CD4-positive, alpha-beta T cell (primary cell): ENCODE data around the gene SLC22A14. TPM values are rescaled to one million over a fixed set of nuclear protein-coding genes. Genes with fewer than 3 reads are reported as not detected.

ENCODE experiments used
- ATAC-seq: fragments of 200-7000 bp; cut with Tn5 transposase; one replicate; pipeline ENCODE4 v1.10.0; 2022; ENCODE audit warnings: mild to moderate bottlenecking; ENCODE audit not compliant: poor library complexity
- CTCF ChIA-PET: fragments of 350-600 bp; sonication (Branson Sonifier 250); formaldehyde crosslinking; loops from one replicate; lab custom pipeline; 2021; ENCODE audit warnings: antibody characterized with exemption, inconsistent platforms; lab: Charles Lee
- POLR2A ChIA-PET: fragments of 350-600 bp; sonication (Branson Sonifier 250); formaldehyde crosslinking; loops from one replicate; lab custom pipeline; 2021; ENCODE audit warnings: antibody characterized with exemption, inconsistent platforms; lab: Charles Lee
- DNase-seq, 14 experiments: peaks; one replicate each; pipeline ENCODE4 v3.0.0-alpha.2; 2013 to 2020; ENCODE audit warnings: mixed read lengths in 2 of 14
- H3K27ac ChIP-seq, 2 donors: one replicate each; pipeline versions ENCODE4 v1.5.1 to v1.7.0; 2013; ENCODE audit warnings: low read length in 2 of 2, low read depth in 1 of 2, mild to moderate bottlenecking in 1 of 2
- H3K27me3 ChIP-seq, 2 experiments: 1 replicate in 1 of 2; 2 replicates in 1 of 2; pipeline versions ENCODE4 v1.6.1 to v1.7.0; 2013; ENCODE audit warnings: low read length in 2 of 2, control low read depth in 1 of 2, mild to moderate bottlenecking in 1 of 2, moderate library complexity in 1 of 2; ENCODE audit not compliant: insufficient read depth in 2 of 2, control insufficient read depth in 1 of 2
- H3K36me3 ChIP-seq: one replicate; pipeline ENCODE4 v1.6.1; 2013; ENCODE audit warnings: low read length, control low read depth; ENCODE audit not compliant: insufficient read depth
- H3K4me1 ChIP-seq: one replicate; pipeline ENCODE4 v1.6.1; 2013; ENCODE audit warnings: low read length, control low read depth; ENCODE audit not compliant: insufficient read depth
- H3K4me3 ChIP-seq: one replicate; pipeline ENCODE4 v1.5.1; 2013; ENCODE audit warnings: mild to moderate bottlenecking, low read length, moderate library complexity
- H3K9me3 ChIP-seq, 2 experiments: 1 replicate in 1 of 2; 2 replicates in 1 of 2; pipeline versions ENCODE4 v1.6.1 to v1.7.0; 2013; ENCODE audit warnings: low read length in 2 of 2, mild to moderate bottlenecking in 2 of 2, control low read depth in 1 of 2, moderate library complexity in 1 of 2; ENCODE audit not compliant: control insufficient read depth in 1 of 2, insufficient read depth in 1 of 2
- H3K27ac Mint-ChIP-seq: one replicate; pipeline ENCODE4 v1.8.0; 2020; ENCODE audit warnings: mixed read lengths
- H3K27me3 Mint-ChIP-seq: one replicate; pipeline ENCODE4 v1.8.0; 2021; ENCODE audit warnings: mixed read lengths
- H3K36me3 Mint-ChIP-seq: one replicate; pipeline ENCODE4 v1.8.0; 2021; ENCODE audit warnings: low read depth, mixed read lengths
- H3K4me1 Mint-ChIP-seq: one replicate; pipeline ENCODE4 v1.8.0; 2021; ENCODE audit warnings: low read depth, mixed read lengths
- H3K4me3 Mint-ChIP-seq: one replicate; pipeline ENCODE4 v1.8.0; 2020; ENCODE audit warnings: mild to moderate bottlenecking, mixed read lengths
- H3K9me3 Mint-ChIP-seq: one replicate; pipeline ENCODE4 v1.8.0; 2020; ENCODE audit warnings: mixed read lengths
- CTCF ChIP-seq: fragments of 200-600 bp; IDR thresholded peaks from one replicate; pipeline ENCODE4 v1.8.0; 2022; ENCODE audit warnings: antibody characterized with exemption, mild to moderate bottlenecking
- intact Hi-C, 2 experiments: fragments of 100-400 bp; cut with DNase I in 1 of 2; cut with micrococcal nuclease in 1 of 2; formaldehyde crosslinking; loops; one replicate each; pipeline versions ENCODE4 v1.15.1 to v1.9.0; 2023 to 2025; cut with DNase I, micrococcal nuclease
- total RNA-seq, 174 experiments: library from RNA in 2 of 174; stranded (reverse) in 2 of 174; gene quantifications; one replicate each; pipeline ENCODE4 v1.2.3 and lab custom pipeline; 2021 to 2026

SLC22A14 gene
- total RNA-seq, 2 experiments from 2014 or later, result 0.11 TPM; not detected in 1

GRCh38 chr3:38247366-38248035, 34.6 kb upstream of the SLC22A14 start:
- POLR2A ChIA-PET, result interaction anchor here (1.0 kb wide), 1 partner anchor 31 kb away, joined by 3 read pairs; no protein-coding TSS in a partner anchor
- ATAC-seq, result no peak
- DNase-seq, result no peak
- CTCF ChIA-PET, result interaction anchor here (1.4 kb wide), 1 partner anchor 13 kb away, joined by 3 read pairs; no protein-coding TSS in a partner anchor
- Histone ChIP-seq H3K9me3 (no peaks in the 10 kb centered on the region), H3K4me1 (no peaks in the 10 kb centered on the region), H3K27ac (no peak overlapping the region), H3K27me3 (no peaks in the 10 kb centered on the region), H3K36me3 (peaks cover 68% of the 10 kb centered on the region), H3K4me3 (no peak overlapping the region)
- Mint-ChIP-seq H3K4me1 (no peaks in the 10 kb centered on the region), H3K9me3 (no peaks in the 10 kb centered on the region), H3K36me3 (peaks cover 89% of the 10 kb centered on the region), H3K27ac (no peak overlapping the region), H3K27me3 (no peaks in the 10 kb centered on the region), H3K4me3 (no peak overlapping the region)
- no peak for TF ChIP-seq CTCF
- intact Hi-C loops, result loop anchor here in 1 of 2 experiments (5.0 kb wide), 1 partner anchor 110 kb away; the partner anchor contains the start of genes ACAA1 and MYD88

GRCh38 chr3:38250198-38250597, 31.9 kb upstream of the SLC22A14 start:
- H3K4me1 ChIP-seq, result no peaks in the 10 kb centered on the region
- DNase-seq (no peak), ATAC-seq (no peak)
- peaks cover 95% of the 10 kb centered on the region for H3K36me3 Mint-ChIP-seq
- H3K9me3 Mint-ChIP-seq, result no peaks in the 10 kb centered on the region
- intact Hi-C loops, result no loop called here
- H3K27ac ChIP-seq, result no peak overlapping the region
- H3K4me3 Mint-ChIP-seq, result no peak overlapping the region
- ChIA-PET CTCF (no interaction called here), POLR2A (no interaction called here)
- no peak for TF ChIP-seq CTCF
- no peaks in the 10 kb centered on the region for H3K4me1 Mint-ChIP-seq
- H3K27me3 ChIP-seq, result no peaks in the 10 kb centered on the region
- no peak overlapping the region for H3K4me3 ChIP-seq
- no peak overlapping the region for H3K27ac Mint-ChIP-seq
- H3K27me3 Mint-ChIP-seq, result no peaks in the 10 kb centered on the region
- H3K9me3 ChIP-seq, result no peaks in the 10 kb centered on the region
- H3K36me3 ChIP-seq, result peaks cover 82% of the 10 kb centered on the region

- no peak overlapping the region for H3K27ac Mint-ChIP-seq
Measured at GRCh38 chr3:38251197-38251596, 30.9 kb upstream of the SLC22A14 start.

More at GRCh38 chr3:38251197-38251596, 30.9 kb upstream of the SLC22A14 start:
- H3K27ac ChIP-seq, result no peak overlapping the region
- no peaks in the 10 kb centered on the region for H3K9me3 ChIP-seq
- peaks cover 74% of the 10 kb centered on the region for H3K36me3 ChIP-seq
- ChIA-PET CTCF (no interaction called here), POLR2A (no interaction called here)
- no peak for DNase-seq
- no peak overlapping the region for H3K4me3 ChIP-seq
- Mint-ChIP-seq H3K27me3 (no peaks in the 10 kb centered on the region), H3K4me1 (no peaks in the 10 kb centered on the region), H3K36me3 (peaks cover 86% of the 10 kb centered on the region), H3K9me3 (no peaks in the 10 kb centered on the region), H3K4me3 (no peak overlapping the region)
- H3K27me3 ChIP-seq, result no peaks in the 10 kb centered on the region
- intact Hi-C loops, result no loop called here
- TF ChIP-seq CTCF, result no peak
- no peak for ATAC-seq
- H3K4me1 ChIP-seq, result no peaks in the 10 kb centered on the region
